Fibroblast of the conjunctiva (primary cell): ENCODE results near the gene ARID5B.

Experiments
- DNase-seq: peaks from one replicate; pipeline ENCODE4 v3.0.0-alpha.2; 2010; ENCODE audit warnings: low read depth

ARID5B gene

GRCh38 chr10:62075414-62075813 lies 173.9 kb downstream of the ARID5B start:
- DNase-seq: no peak

- no peak for DNase-seq
Observed at GRCh38 chr10:62075912-62076311, 174.4 kb downstream of the ARID5B start.

- peak; percentile 74 for DNase-seq
Observed at GRCh38 chr10:62076891-62077290, 175.4 kb downstream of the ARID5B start.

- no peak for DNase-seq
Observed at GRCh38 chr10:62077330-62078015, 176.0 kb downstream of the ARID5B start.

- DNase-seq: no peak
Observed at GRCh38 chr10:62079885-62080559, 178.5 kb downstream of the ARID5B start.

- no peak for DNase-seq
Observed at GRCh38 chr10:62080905-62081304, 179.4 kb downstream of the ARID5B start.

- DNase-seq: no peak
Observed at GRCh38 chr10:62081341-62082270, 180.1 kb downstream of the ARID5B start.

- DNase-seq: no peak
Observed at GRCh38 chr10:62082271-62082656, 180.8 kb downstream of the ARID5B start.

GRCh38 chr10:62082729-62083411 lies 181.4 kb downstream of the ARID5B start:
- DNase-seq: peak; percentile 56

- DNase-seq: peak; percentile 71
Observed at GRCh38 chr10:62083412-62084267, 182.1 kb downstream of the ARID5B start.

- no peak for DNase-seq
Observed at GRCh38 chr10:62084451-62084850, 183.0 kb downstream of the ARID5B start.

GRCh38 chr10:62085404-62085803 lies 183.9 kb downstream of the ARID5B start:
- no peak for DNase-seq

- DNase-seq: no peak
Observed at GRCh38 chr10:62085821-62086220, 184.3 kb downstream of the ARID5B start.

GRCh38 chr10:62087329-62087728 lies 185.8 kb downstream of the ARID5B start:
- no peak for DNase-seq

GRCh38 chr10:62088786-62089185 lies 187.3 kb downstream of the ARID5B start:
- no peak for DNase-seq

GRCh38 chr10:62092301-62093030 lies 191.0 kb downstream of the ARID5B start:
- DNase-seq: no peak

GRCh38 chr10:62093863-62094291 lies 192.4 kb downstream of the ARID5B start:
- peak; percentile 80 for DNase-seq

GRCh38 chr10:62095181-62096122 lies 194.0 kb downstream of the ARID5B start:
- DNase-seq: peak; percentile 91

GRCh38 chr10:62096256-62096933 lies 194.9 kb downstream of the ARID5B start:
- no peak for DNase-seq
